Measurements from ENCODE around the gene LHFPL5.

- TF ChIP-seq, protein P1, sequence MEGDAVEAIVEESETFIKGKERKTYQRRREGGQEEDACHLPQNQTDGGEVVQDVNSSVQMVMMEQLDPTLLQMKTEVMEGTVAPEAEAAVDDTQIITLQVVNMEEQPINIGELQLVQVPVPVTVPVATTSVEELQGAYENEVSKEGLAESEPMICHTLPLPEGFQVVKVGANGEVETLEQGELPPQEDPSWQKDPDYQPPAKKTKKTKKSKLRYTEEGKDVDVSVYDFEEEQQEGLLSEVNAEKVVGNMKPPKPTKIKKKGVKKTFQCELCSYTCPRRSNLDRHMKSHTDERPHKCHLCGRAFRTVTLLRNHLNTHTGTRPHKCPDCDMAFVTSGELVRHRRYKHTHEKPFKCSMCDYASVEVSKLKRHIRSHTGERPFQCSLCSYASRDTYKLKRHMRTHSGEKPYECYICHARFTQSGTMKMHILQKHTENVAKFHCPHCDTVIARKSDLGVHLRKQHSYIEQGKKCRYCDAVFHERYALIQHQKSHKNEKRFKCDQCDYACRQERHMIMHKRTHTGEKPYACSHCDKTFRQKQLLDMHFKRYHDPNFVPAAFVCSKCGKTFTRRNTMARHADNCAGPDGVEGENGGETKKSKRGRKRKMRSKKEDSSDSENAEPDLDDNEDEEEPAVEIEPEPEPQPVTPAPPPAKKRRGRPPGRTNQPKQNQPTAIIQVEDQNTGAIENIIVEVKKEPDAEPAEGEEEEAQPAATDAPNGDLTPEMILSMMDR (conservative IDR thresholded peaks at IDR 0.05 in 1 of 2, IDR thresholded peaks at IDR 0.05 in 1 of 2; ENCODE audit: extremely low read depth in 1 of 2, insufficient read depth in 1 of 2, low read depth in 1 of 2, low read length in 2 of 2): no peak
- TF ChIP-seq EZH2 (IDR thresholded peaks at IDR 0.05; ENCODE audit: borderline replicate concordance, low read length): no peak
Observed at GRCh38 chr6:35794536-35795452, 10.4 kb upstream of the LHFPL5 start.

Measured in mammary epithelial cell (primary cell).